DOHH2 (cell line): ENCODE data around the gene OSBPL9.

Source experiments
- EZH2phosphoT487 ChIP-seq: fragments of 200-600 bp; sonication (generic); IDR thresholded peaks from 2 replicates; pipeline ENCODE4 v1.6.1; 2017; ENCODE audit warnings: borderline replicate concordance, mild to moderate bottlenecking, antibody characterized with exemption, low read length, moderate library complexity, mixed read lengths
- TF ChIP-seq, protein P1 (sequence below): fragments of 200-600 bp; sonication (generic); IDR thresholded peaks from one replicate; pipeline ENCODE4 v1.5.1; 2014; ENCODE audit warnings: antibody characterized with exemption, mild to moderate bottlenecking, low read depth, low read length; ENCODE audit not compliant: poor library complexity, severe bottlenecking

DNA sequence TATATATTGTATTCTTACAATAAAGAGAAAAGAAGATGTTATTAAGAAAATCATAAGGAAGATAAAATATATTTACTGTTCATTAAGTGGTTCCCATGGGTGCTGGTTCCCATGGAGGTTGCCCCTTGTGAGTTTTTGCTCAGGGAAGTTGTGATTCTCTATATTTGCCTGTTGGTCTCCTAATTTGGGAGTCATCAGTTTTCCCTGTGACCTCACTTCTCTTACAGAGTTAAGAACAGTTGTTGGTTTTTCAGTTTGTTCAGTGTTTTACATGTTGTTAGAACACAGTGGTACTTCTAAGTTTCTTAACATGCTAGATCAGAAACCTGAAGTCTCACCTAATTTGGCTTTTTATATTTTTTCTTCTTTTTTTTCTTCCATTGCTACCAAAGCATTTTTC is 109.2 kb downstream of the OSBPL9 start:
- TF ChIP-seq, protein P1, sequence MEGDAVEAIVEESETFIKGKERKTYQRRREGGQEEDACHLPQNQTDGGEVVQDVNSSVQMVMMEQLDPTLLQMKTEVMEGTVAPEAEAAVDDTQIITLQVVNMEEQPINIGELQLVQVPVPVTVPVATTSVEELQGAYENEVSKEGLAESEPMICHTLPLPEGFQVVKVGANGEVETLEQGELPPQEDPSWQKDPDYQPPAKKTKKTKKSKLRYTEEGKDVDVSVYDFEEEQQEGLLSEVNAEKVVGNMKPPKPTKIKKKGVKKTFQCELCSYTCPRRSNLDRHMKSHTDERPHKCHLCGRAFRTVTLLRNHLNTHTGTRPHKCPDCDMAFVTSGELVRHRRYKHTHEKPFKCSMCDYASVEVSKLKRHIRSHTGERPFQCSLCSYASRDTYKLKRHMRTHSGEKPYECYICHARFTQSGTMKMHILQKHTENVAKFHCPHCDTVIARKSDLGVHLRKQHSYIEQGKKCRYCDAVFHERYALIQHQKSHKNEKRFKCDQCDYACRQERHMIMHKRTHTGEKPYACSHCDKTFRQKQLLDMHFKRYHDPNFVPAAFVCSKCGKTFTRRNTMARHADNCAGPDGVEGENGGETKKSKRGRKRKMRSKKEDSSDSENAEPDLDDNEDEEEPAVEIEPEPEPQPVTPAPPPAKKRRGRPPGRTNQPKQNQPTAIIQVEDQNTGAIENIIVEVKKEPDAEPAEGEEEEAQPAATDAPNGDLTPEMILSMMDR, result no peak
- TF ChIP-seq EZH2phosphoT487, result no peak
